Hematopoietic multipotent progenitor cell treated with erythropoietin and hydrocortisone succinate and interleukin-3 and kit ligand, for 15 days (in vitro differentiated cells): ENCODE measurements around the gene LRMDA.
"Not testable (repeated sequence)": the region's sequence is repeated elsewhere in the genome, so short reads cannot be mapped to it uniquely, and the experiment has no call there.

ENCODE experiments used
- DNase-seq: peaks from one replicate; pipeline ENCODE4 v3.0.0-alpha.2; 2015; ENCODE audit warnings: low spot score

The LRMDA gene

GRCh38 chr10:75589895-75590654 lies 158.7 kb downstream of the LRMDA start:
- no peak for DNase-seq

- no peak for DNase-seq
Measured at GRCh38 chr10:75592151-75592787, 160.8 kb downstream of the LRMDA start.

GRCh38 chr10:75592791-75593643 lies 161.6 kb downstream of the LRMDA start:
- no peak for DNase-seq

GRCh38 chr10:75593692-75594556 lies 162.5 kb downstream of the LRMDA start:
- DNase-seq = no peak

GRCh38 chr10:75596930-75597620 lies 165.7 kb downstream of the LRMDA start:
- DNase-seq = no peak

GRCh38 chr10:75597773-75598440 lies 166.5 kb downstream of the LRMDA start:
- DNase-seq = no peak

GRCh38 chr10:75598998-75599397 lies 167.6 kb downstream of the LRMDA start:
- DNase-seq = no peak

- DNase-seq = no peak
Measured at GRCh38 chr10:75599875-75600648, 168.6 kb downstream of the LRMDA start.

GRCh38 chr10:75600833-75601232 lies 169.4 kb downstream of the LRMDA start:
- no peak for DNase-seq

- DNase-seq = no peak
Measured at GRCh38 chr10:75602341-75602740, 170.9 kb downstream of the LRMDA start.

GRCh38 chr10:75605096-75605495 lies 173.7 kb downstream of the LRMDA start:
- DNase-seq = no peak

GRCh38 chr10:75605795-75606194 lies 174.4 kb downstream of the LRMDA start:
- not testable (repeated sequence) for DNase-seq

- DNase-seq = no peak
Measured at GRCh38 chr10:75606203-75606779, 174.9 kb downstream of the LRMDA start.

GRCh38 chr10:75607576-75607975 lies 176.2 kb downstream of the LRMDA start:
- no peak for DNase-seq

- DNase-seq = no peak
Measured at GRCh38 chr10:75610183-75610582, 178.8 kb downstream of the LRMDA start.

GRCh38 chr10:75611172-75611992 lies 180.0 kb downstream of the LRMDA start:
- no peak for DNase-seq

GRCh38 chr10:75611993-75612372 lies 180.6 kb downstream of the LRMDA start:
- DNase-seq = no peak

- no peak for DNase-seq
Measured at GRCh38 chr10:75612904-75613684, 181.7 kb downstream of the LRMDA start.
